GM21619 (cell line): Measurements from ENCODE around the gene USH1C.

Experiments used
- ATAC-seq: cut with Tn5 transposase; IDR thresholded peaks from one replicate; pipeline ENCODE4 v1.9.1; 2021; ENCODE audit not compliant: unreplicated experiment

USH1C gene

GRCh38 chr11:17508791-17509190 is 35.4 kb downstream of the USH1C start:
- ATAC-seq = no peak

- ATAC-seq = no peak
These were observed 35.9 kb downstream of the USH1C start for GRCh38 chr11:17508306-17508705.

- no peak for ATAC-seq
These were observed 36.4 kb downstream of the USH1C start for GRCh38 chr11:17507773-17508172.

GRCh38 chr11:17506942-17507341 is 37.3 kb downstream of the USH1C start:
- ATAC-seq = peak; percentile 47

GRCh38 chr11:17506314-17506713 is 37.9 kb downstream of the USH1C start:
- no peak for ATAC-seq

- ATAC-seq = no peak
These were observed 39.1 kb downstream of the USH1C start for GRCh38 chr11:17505146-17505545.

GRCh38 chr11:17504330-17505107 is 39.7 kb downstream of the USH1C start:
- ATAC-seq = no peak

- ATAC-seq = no peak
These were observed 41.6 kb downstream of the USH1C start for GRCh38 chr11:17502630-17503029.

- ATAC-seq = no peak
These were observed 43.5 kb downstream of the USH1C start for GRCh38 chr11:17500673-17501072.

GRCh38 chr11:17498475-17498874 is 45.7 kb downstream of the USH1C start:
- no peak for ATAC-seq

GRCh38 chr11:17498058-17498457 is 46.2 kb downstream of the USH1C start:
- ATAC-seq = no peak

GRCh38 chr11:17496406-17496805 is 47.8 kb downstream of the USH1C start:
- no peak for ATAC-seq

GRCh38 chr11:17494019-17494418 is 50.2 kb downstream of the USH1C start:
- no peak for ATAC-seq

GRCh38 chr11:17490938-17491337 is 53.3 kb downstream of the USH1C start:
- ATAC-seq = no peak

GRCh38 chr11:17490232-17490631 is 54.0 kb downstream of the USH1C start:
- ATAC-seq = no peak

GRCh38 chr11:17489751-17490150 is 54.5 kb downstream of the USH1C start:
- no peak for ATAC-seq

- no peak for ATAC-seq
These were observed 55.7 kb downstream of the USH1C start for GRCh38 chr11:17488563-17488962.

- no peak for ATAC-seq
These were observed 57.6 kb downstream of the USH1C start for GRCh38 chr11:17486646-17487045.

- ATAC-seq = no peak
These were observed 60.7 kb downstream of the USH1C start for GRCh38 chr11:17483505-17483904.

- ATAC-seq = no peak
These were observed 62.3 kb downstream of the USH1C start for GRCh38 chr11:17481905-17482304.

GRCh38 chr11:17479284-17480214 is 64.7 kb downstream of the USH1C start:
- no peak for ATAC-seq

- ATAC-seq = no peak
These were observed 66.1 kb downstream of the USH1C start for GRCh38 chr11:17478070-17478469.
